DND-41 (cell line): ENCODE measurements around the gene AGAP1.

Experiments used
- ATAC-seq: fragments of 200-7000 bp; cut with Tn5 transposase; 3 replicates; pipeline ENCODE4 v1.9.1; 2021; ENCODE audit warnings: low read depth; ENCODE audit not compliant: insufficient read depth
- DNase-seq: peaks from one replicate; pipeline ENCODE4 v3.0.0-alpha.2; 2020
- H2AFZ ChIP-seq: 2 replicates; pipeline ENCODE4 v1.6.0; 2012; ENCODE audit warnings: low read depth, low read length
- H3K27ac ChIP-seq: 2 replicates; pipeline ENCODE4 v1.5.1; 2012; ENCODE audit warnings: low read length, inconsistent platforms
- H3K27me3 ChIP-seq: fragments of 200-600 bp; sonication (generic); 2 replicates; pipeline ENCODE4 v1.6.0; 2012; ENCODE audit warnings: low read length, mild to moderate bottlenecking, inconsistent platforms; ENCODE audit not compliant: insufficient read depth, poor library complexity
- H3K36me3 ChIP-seq: 2 replicates; pipeline ENCODE4 v1.5.1; 2012; ENCODE audit warnings: low read length, inconsistent platforms; ENCODE audit not compliant: insufficient read depth
- H3K4me1 ChIP-seq: 2 replicates; pipeline ENCODE4 v1.5.1; 2012; ENCODE audit warnings: mild to moderate bottlenecking, low read length; ENCODE audit not compliant: insufficient read depth
- H3K4me2 ChIP-seq: 2 replicates; pipeline ENCODE4 v1.6.0; 2012; ENCODE audit warnings: mild to moderate bottlenecking, moderate library complexity, low read length, inconsistent platforms; ENCODE audit not compliant: insufficient read depth
- H3K4me3 ChIP-seq, 2 experiments: fragments of 200-600 bp in 1 of 2; shearing (Covaris generic) in 1 of 2; 2 replicates each; pipeline ENCODE4 v1.5.1; 2012 to 2016; ENCODE audit warnings: inconsistent platforms in 2 of 2, low read length in 2 of 2, mild to moderate bottlenecking in 2 of 2, low read depth in 1 of 2, moderate library complexity in 1 of 2
- H3K79me2 ChIP-seq: 2 replicates; pipeline ENCODE4 v1.6.0; 2012; ENCODE audit warnings: low read length, inconsistent platforms; ENCODE audit not compliant: insufficient read depth
- H3K9ac ChIP-seq: 2 replicates; pipeline ENCODE4 v1.6.0; 2012; ENCODE audit warnings: low read depth, mild to moderate bottlenecking, inconsistent platforms, low read length, moderate library complexity
- H3K9me3 ChIP-seq: 2 replicates; pipeline ENCODE4 v1.5.1; 2012; ENCODE audit warnings: low read length, moderate library complexity, mild to moderate bottlenecking, inconsistent platforms; ENCODE audit not compliant: insufficient read depth, severe bottlenecking
- H4K20me1 ChIP-seq: 2 replicates; pipeline ENCODE4 v1.6.0; 2012; ENCODE audit warnings: low read length; ENCODE audit not compliant: insufficient read depth
- CTCF ChIP-seq: IDR thresholded peaks from 2 replicates; pipeline ENCODE4 v1.5.1; 2012; ENCODE audit warnings: borderline replicate concordance, low read length, moderate library complexity, mild to moderate bottlenecking; ENCODE audit not compliant: poor library complexity, severe bottlenecking; ENCODE audit errors: extremely low read depth
- EZH2 ChIP-seq: IDR thresholded peaks from 3 replicates; pipeline ENCODE4 v1.6.1; 2012; ENCODE audit warnings: borderline replicate concordance, low read depth, mild to moderate bottlenecking, moderate library complexity, low read length, inconsistent platforms; ENCODE audit not compliant: severe bottlenecking

Gene AGAP1

GRCh38 chr2:235612181-235612950 is 118.5 kb downstream of the AGAP1 start:
- H3K4me3 ChIP-seq, result no peak overlapping the region
- no peak overlapping the region for H3K27ac ChIP-seq
- DNase-seq (no peak), ATAC-seq (no peak)
- H3K4me1 ChIP-seq, result no peaks in the 10 kb centered on the region
- no peak overlapping the region for H2AFZ ChIP-seq
- H3K36me3 ChIP-seq, result no peaks in the 10 kb centered on the region
- no peak overlapping the region for H3K4me2 ChIP-seq
- TF ChIP-seq EZH2, result no peak
- no peak for TF ChIP-seq CTCF
- no peaks in the 10 kb centered on the region for H3K79me2 ChIP-seq
- H3K9ac ChIP-seq, result no peak overlapping the region
- H4K20me1 ChIP-seq, result no peaks in the 10 kb centered on the region
- no peaks in the 10 kb centered on the region for H3K9me3 ChIP-seq
- H3K27me3 ChIP-seq, result peaks cover 11% of the 10 kb centered on the region

- Histone ChIP-seq H3K4me2 (no peak overlapping the region), H3K27ac (no peak overlapping the region), H2AFZ (no peak overlapping the region), H4K20me1 (no peaks in the 10 kb centered on the region), H3K79me2 (no peaks in the 10 kb centered on the region), H3K36me3 (no peaks in the 10 kb centered on the region), H3K27me3 (peaks cover 11% of the 10 kb centered on the region), H3K9ac (no peak overlapping the region), H3K4me3 (no peak overlapping the region), H3K9me3 (no peaks in the 10 kb centered on the region), H3K4me1 (no peaks in the 10 kb centered on the region)
- TF ChIP-seq EZH2 (no peak), CTCF (no peak)
- DNase-seq, result no peak
- ATAC-seq, result no peak
Observed at GRCh38 chr2:235613649-235614048, 119.8 kb downstream of the AGAP1 start.

- Histone ChIP-seq H3K4me1 (no peaks in the 10 kb centered on the region), H3K9me3 (no peaks in the 10 kb centered on the region), H3K9ac (no peak overlapping the region), H3K4me2 (no peak overlapping the region), H3K4me3 (no peak overlapping the region), H3K27me3 (peaks cover 8% of the 10 kb centered on the region), H3K36me3 (no peaks in the 10 kb centered on the region), H4K20me1 (no peaks in the 10 kb centered on the region), H3K79me2 (no peaks in the 10 kb centered on the region), H2AFZ (no peak overlapping the region), H3K27ac (no peak overlapping the region)
- peak; percentile 71; the same call in 2 of the 3 replicates for ATAC-seq
- DNase-seq, result peak; percentile 16
- TF ChIP-seq CTCF, result no peak
- TF ChIP-seq EZH2, result no peak
Observed at GRCh38 chr2:235614176-235614860, 120.5 kb downstream of the AGAP1 start.
